ENCODE measurements around the gene DSE.

- no peak for TF ChIP-seq ARNT (IDR thresholded peaks at IDR 0.05)
- TF ChIP-seq ELF4 (IDR thresholded peaks at IDR 0.05): no peak
These were observed 1.1 kb downstream of the DSE start for GRCh38 chr6:116371918-116372209.
